ENCODE results near the gene ADAP1. TPM values are rescaled to one million over a fixed set of nuclear protein-coding genes. Genes with fewer than 3 reads are reported as not detected.

ADAP1 gene
- total and polyA plus RNA-seq, 9 donors: 0.52 to 16.4 (median 3.5) TPM

DNA sequence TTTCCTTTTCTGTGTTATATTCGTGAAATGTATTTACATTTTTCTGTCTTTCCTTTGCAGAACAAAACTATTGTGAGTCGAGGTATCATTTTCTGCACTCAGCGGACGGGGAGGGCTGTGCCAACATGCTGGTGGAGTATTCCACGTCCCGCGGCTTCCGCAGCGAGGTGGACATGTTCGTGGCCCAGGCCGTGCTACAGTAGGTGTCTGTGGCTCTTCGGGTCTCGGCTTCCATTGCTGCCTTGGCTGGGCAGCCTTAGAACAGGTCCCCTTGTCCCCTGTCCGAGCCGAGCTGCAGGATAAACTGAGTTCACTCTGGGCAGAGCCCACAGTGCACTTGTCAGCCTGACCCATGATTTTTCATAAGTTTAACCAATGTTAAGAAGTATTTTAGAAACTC lies 63.6 kb downstream of the ADAP1 start:
- Histone ChIP-seq H3K9me3 (no peaks in the 10 kb centered on the region), H3K4me1 (ENCODE audit: insufficient read depth) (no peaks in the 10 kb centered on the region), H3K27me3 (no peaks in the 10 kb centered on the region), H3K27ac (no peak overlapping the region), H3K4me3 (no peak overlapping the region), H3K36me3 (no peaks in the 10 kb centered on the region)
- no peak for DNase-seq
- intact Hi-C loops (cut with DNase I): no loop called here
- TF ChIP-seq, protein P1, sequence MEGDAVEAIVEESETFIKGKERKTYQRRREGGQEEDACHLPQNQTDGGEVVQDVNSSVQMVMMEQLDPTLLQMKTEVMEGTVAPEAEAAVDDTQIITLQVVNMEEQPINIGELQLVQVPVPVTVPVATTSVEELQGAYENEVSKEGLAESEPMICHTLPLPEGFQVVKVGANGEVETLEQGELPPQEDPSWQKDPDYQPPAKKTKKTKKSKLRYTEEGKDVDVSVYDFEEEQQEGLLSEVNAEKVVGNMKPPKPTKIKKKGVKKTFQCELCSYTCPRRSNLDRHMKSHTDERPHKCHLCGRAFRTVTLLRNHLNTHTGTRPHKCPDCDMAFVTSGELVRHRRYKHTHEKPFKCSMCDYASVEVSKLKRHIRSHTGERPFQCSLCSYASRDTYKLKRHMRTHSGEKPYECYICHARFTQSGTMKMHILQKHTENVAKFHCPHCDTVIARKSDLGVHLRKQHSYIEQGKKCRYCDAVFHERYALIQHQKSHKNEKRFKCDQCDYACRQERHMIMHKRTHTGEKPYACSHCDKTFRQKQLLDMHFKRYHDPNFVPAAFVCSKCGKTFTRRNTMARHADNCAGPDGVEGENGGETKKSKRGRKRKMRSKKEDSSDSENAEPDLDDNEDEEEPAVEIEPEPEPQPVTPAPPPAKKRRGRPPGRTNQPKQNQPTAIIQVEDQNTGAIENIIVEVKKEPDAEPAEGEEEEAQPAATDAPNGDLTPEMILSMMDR (IDR thresholded peaks at IDR 0.05): no peak
- TF ChIP-seq POLR2A (IDR thresholded peaks at IDR 0.05): no peak
- TF ChIP-seq EP300 (IDR thresholded peaks at IDR 0.05): no peak
- WGBS, 3 donors: 86 to 90% (median 88%) methylated on average over 15 of the region's 15 CpGs

DNA sequence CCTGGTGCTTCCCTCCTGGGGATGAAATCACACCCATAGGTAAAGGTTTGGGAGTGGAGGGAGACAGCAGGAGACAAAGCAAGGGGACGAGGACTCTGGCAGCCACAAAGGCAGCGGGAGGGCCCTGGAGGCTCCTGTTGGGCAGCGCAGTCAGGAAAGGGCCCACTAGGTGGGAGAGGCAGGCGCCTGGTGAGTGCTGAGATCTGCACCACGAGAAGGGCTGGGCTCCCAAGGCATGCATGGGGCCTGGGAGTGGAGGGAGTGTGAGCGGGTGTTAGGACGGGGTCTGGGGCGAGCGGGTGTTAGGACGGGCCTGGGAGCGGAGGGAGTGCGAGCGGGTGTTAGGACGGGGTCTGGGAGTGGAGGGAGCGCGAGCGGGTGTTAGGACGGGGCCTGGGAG lies 65.1 kb downstream of the ADAP1 start:
- Histone ChIP-seq H3K4me3 (no peak overlapping the region), H3K4me1 (ENCODE audit: insufficient read depth) (peaks cover 7% of the 10 kb centered on the region), H3K27me3 (no peaks in the 10 kb centered on the region), H3K9me3 (no peaks in the 10 kb centered on the region), H3K27ac (no peak overlapping the region), H3K36me3 (no peaks in the 10 kb centered on the region)
- 89 to 94% (median 92%) methylated on average over 14 to 18 of the region's 18 CpGs for WGBS, 3 donors
- DNase-seq: no peak
- intact Hi-C loops (cut with DNase I): loop anchor here in 1 of 4 donors (10.0 kb wide), 1 partner anchor 565 kb away; no protein-coding TSS in a partner anchor
- TF ChIP-seq, protein P1 (IDR thresholded peaks at IDR 0.05): no peak
- TF ChIP-seq EP300 (IDR thresholded peaks at IDR 0.05) (no peak), POLR2A (IDR thresholded peaks at IDR 0.05) (no peak)

DNA sequence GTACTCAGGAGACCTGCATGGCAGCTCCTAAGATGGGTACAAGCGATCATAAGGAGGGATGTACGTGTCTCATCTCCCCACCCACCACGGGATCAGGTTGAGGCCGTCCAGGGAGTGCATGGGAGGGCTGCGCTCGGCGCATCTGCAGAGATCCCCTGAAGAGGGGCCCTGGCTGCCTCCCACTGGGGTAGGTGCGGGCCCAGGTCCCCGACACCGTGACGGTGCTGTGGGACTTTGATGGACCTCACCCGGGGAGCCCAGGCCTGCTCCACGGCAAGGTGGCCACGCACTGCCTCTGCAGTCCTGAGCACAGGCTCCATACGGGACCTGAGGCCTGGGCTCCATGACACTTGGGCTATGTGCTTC lies 65.5 kb downstream of the ADAP1 start:
- H3K4me3 ChIP-seq: no peak overlapping the region
- H3K27me3 ChIP-seq: no peaks in the 10 kb centered on the region
- TF ChIP-seq, protein P1 (IDR thresholded peaks at IDR 0.05): no peak
- TF ChIP-seq EP300 (IDR thresholded peaks at IDR 0.05) (no peak), POLR2A (IDR thresholded peaks at IDR 0.05) (no peak)
- no peak overlapping the region for H3K27ac ChIP-seq
- intact Hi-C loops (cut with DNase I): loop anchor here in 1 of 4 donors (10.0 kb wide), 1 partner anchor 564 kb away; no protein-coding TSS in a partner anchor
- no peak for DNase-seq
- no peaks in the 10 kb centered on the region for H3K36me3 ChIP-seq
- WGBS, 3 donors: 85 to 96% (median 92%) methylated on average over 11 to 15 of the region's 15 CpGs
- peaks cover 10% of the 10 kb centered on the region for H3K4me1 ChIP-seq (ENCODE audit: insufficient read depth)
- H3K9me3 ChIP-seq: no peaks in the 10 kb centered on the region

DNA sequence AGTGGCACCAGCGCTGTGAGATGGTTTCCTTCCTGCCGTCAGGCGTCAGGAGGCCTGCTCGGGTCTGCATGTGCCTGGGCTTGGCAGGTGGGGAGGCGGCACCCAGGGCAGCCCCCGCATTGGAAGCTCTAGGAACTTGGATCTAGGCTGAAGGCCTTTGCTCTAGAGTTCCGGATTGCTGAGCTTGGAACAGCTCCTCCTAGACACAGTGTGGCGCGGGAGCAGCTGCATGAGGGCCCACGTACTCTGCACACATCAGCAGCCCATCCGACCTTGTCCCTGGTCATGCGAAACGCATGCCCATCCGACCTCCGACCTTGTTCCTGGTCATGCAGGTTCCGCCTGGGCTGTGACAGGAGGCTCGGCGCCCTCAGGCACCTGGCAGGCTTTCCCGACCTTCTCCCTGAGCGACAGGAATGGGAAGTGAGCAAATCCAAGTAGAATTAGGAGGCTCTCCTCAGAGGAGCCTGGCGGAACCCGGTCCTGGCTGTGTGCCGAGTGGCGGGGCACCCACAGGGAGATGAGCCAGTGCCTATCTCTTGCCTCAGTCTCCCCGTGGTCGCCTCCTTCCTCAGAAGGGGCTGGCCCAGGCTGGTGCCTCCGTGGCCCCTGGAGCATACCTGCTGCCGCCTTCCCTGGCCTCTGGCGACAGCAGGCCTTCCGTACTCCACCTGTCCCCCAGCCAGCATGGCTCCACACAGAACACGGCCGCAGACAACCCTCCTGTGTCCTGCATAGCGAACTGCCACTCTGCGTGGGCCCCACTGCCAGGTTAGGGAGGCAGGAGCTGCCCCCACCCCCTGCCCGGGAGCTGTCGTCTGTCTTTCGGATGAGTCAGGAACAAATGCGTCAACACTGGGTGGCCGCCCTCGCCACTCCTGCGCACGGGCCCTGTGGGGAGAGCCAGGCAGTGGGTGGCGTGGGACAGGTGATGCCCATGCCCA lies 66.1 kb downstream of the ADAP1 start:
- no peak for DNase-seq
- Histone ChIP-seq H3K4me3 (no peak overlapping the region), H3K36me3 (no peaks in the 10 kb centered on the region), H3K27me3 (no peaks in the 10 kb centered on the region), H3K27ac (no peak overlapping the region), H3K4me1 (ENCODE audit: insufficient read depth) (peaks cover 16% of the 10 kb centered on the region), H3K9me3 (no peaks in the 10 kb centered on the region)
- TF ChIP-seq POLR2A (IDR thresholded peaks at IDR 0.05): no peak
- TF ChIP-seq, protein P1 (IDR thresholded peaks at IDR 0.05): no peak
- TF ChIP-seq EP300 (IDR thresholded peaks at IDR 0.05): no peak
- intact Hi-C loops (cut with DNase I): loop anchor here in 1 of 4 donors (10.0 kb wide), 1 partner anchor 564 kb away; no protein-coding TSS in a partner anchor
- 90 to 92% (median 90%) methylated on average over 35 to 43 of the region's 43 CpGs for WGBS, 3 donors
